GM13977 (cell line): ENCODE measurements around the gene REG4.

Experiments used
- DNase-seq: peaks from one replicate; pipeline ENCODE4 v3.0.0; 2012; ENCODE audit warnings: low spot score
- CTCF ChIP-seq: IDR thresholded peaks from 2 replicates; pipeline ENCODE4 v1.5.1; 2012; ENCODE audit warnings: mild to moderate bottlenecking, control low read depth; ENCODE audit not compliant: insufficient read depth; ENCODE audit errors: extremely low read depth, missing control alignments
- in situ Hi-C: fragments of 300-500 bp; cut with MboI; formaldehyde crosslinking; loops from one replicate; pipeline ENCODE4 v1.12.0; 2022; ENCODE audit warnings: low sequenced_read_pairs, low pct_unique_long_range_greater_than_20kb, mixed read lengths, inconsistent platforms; ENCODE audit not compliant: unreplicated experiment

The REG4 gene

GRCh38 chr1:119799003-119799402 lies 12.3 kb downstream of the REG4 start:
- in situ Hi-C loops, result no loop called here
- TF ChIP-seq CTCF, result no peak
- no peak for DNase-seq

- no peak for DNase-seq
- no peak for TF ChIP-seq CTCF
- in situ Hi-C loops, result no loop called here
These were observed 13.7 kb downstream of the REG4 start for GRCh38 chr1:119797606-119798005.

- no peak for TF ChIP-seq CTCF
- in situ Hi-C loops, result no loop called here
- DNase-seq, result no peak
These were observed 14.1 kb downstream of the REG4 start for GRCh38 chr1:119797162-119797561.

GRCh38 chr1:119795261-119796200 lies 15.7 kb downstream of the REG4 start:
- TF ChIP-seq CTCF, result no peak
- in situ Hi-C loops, result no loop called here
- no peak for DNase-seq

GRCh38 chr1:119794876-119795240 lies 16.4 kb downstream of the REG4 start:
- no peak for TF ChIP-seq CTCF
- in situ Hi-C loops, result no loop called here
- DNase-seq, result no peak

GRCh38 chr1:119794230-119794875 lies 16.9 kb downstream of the REG4 start:
- no peak for TF ChIP-seq CTCF
- in situ Hi-C loops, result no loop called here
- no peak for DNase-seq
